Kidney epithelial cell (primary cell): ENCODE measurements around the gene LGALS3. TPM values are rescaled to one million over a fixed set of nuclear protein-coding genes. Genes with fewer than 3 reads are reported as not detected.

Experiments
- DNase-seq: peaks from one replicate; pipeline ENCODE4 v3.0.0-alpha.2; 2010; ENCODE audit warnings: low read depth
- H3K27me3 ChIP-seq: 2 replicates; pipeline ENCODE4 v1.6.0; 2011; ENCODE audit warnings: low read length; ENCODE audit not compliant: control insufficient read depth, insufficient read depth
- H3K36me3 ChIP-seq: 2 replicates; pipeline ENCODE4 v1.5.1; 2011; ENCODE audit warnings: low read length; ENCODE audit not compliant: control insufficient read depth, insufficient read depth
- H3K4me3 ChIP-seq: 2 replicates; pipeline ENCODE4 v1.5.1; 2011; ENCODE audit warnings: low read depth, mild to moderate bottlenecking, control low read depth, low read length
- CTCF ChIP-seq: IDR thresholded peaks from 2 replicates; pipeline ENCODE4 v1.5.1; 2011; ENCODE audit warnings: mild to moderate bottlenecking, moderate library complexity, low read length, control low read depth, inconsistent platforms; ENCODE audit not compliant: insufficient read depth, poor library complexity, severe bottlenecking
- total RNA-seq: library from RNA; depleted of rRNA; stranded (reverse); fragments of >200 nt; gene quantifications from 2 replicates; pipeline ENCODE4 v1.2.3, GENCODE V29; 2015

The LGALS3 gene
- total RNA-seq, 1 donor from 2014 or later = 114 TPM

GRCh38 chr14:55092341-55092740 is 36.7 kb upstream of the LGALS3 start:
- H3K4me3 ChIP-seq = no peak overlapping the region
- H3K36me3 ChIP-seq = no peaks in the 10 kb centered on the region
- H3K27me3 ChIP-seq = no peaks in the 10 kb centered on the region
- no peak for DNase-seq
- TF ChIP-seq CTCF = no peak

- H3K27me3 ChIP-seq = no peaks in the 10 kb centered on the region
- no peak for DNase-seq
- no peak for TF ChIP-seq CTCF
These were observed 34.5 kb upstream of the LGALS3 start for GRCh38 chr14:55094292-55095157.

GRCh38 chr14:55097881-55098560 is 31.0 kb upstream of the LGALS3 start:
- no peak overlapping the region for H3K4me3 ChIP-seq
- H3K36me3 ChIP-seq = no peaks in the 10 kb centered on the region
- no peaks in the 10 kb centered on the region for H3K27me3 ChIP-seq
- DNase-seq = no peak
- no peak for TF ChIP-seq CTCF

More at GRCh38 chr14:55094292-55095157, 34.5 kb upstream of the LGALS3 start:
- no peaks in the 10 kb centered on the region for H3K36me3 ChIP-seq
- no peak overlapping the region for H3K4me3 ChIP-seq

DNA sequence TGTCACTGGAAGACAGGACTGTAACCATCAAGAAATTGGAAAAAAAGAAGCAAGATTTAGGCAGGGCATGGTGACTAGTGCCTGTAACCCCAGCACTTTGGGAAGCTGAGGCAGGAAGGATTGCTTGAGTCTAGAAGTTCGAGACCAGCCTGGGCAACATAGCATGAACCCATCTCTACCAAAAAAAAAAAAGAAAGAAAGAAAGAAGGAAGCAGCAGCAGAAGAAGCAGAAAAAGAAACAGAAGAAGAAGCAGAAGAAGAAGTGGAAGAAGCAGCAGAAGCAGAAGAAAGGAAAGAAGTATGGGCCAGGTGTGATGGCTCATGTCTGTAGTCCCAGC is 30.5 kb upstream of the LGALS3 start:
- H3K4me3 ChIP-seq = no peak overlapping the region
- no peak for TF ChIP-seq CTCF
- no peaks in the 10 kb centered on the region for H3K36me3 ChIP-seq
- H3K27me3 ChIP-seq = no peaks in the 10 kb centered on the region
- no peak for DNase-seq

DNA sequence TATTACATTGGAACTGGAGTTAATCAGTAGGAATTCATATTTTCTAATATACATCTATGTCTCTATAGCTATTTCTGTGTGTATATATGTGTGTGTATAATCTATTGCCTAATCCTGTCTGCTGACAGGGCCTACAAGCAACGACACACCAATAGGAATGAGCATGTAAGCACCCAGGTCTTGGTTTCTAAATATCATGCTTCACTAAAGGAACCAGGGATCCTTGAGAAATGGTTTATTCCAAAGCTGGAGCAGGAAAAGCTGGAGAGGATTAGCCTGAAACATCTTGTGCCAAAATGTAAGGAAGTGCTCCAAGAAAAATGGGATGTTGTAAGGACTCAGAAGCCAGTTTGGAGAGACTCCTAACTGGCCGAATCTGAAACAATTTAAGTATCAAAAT is 29.3 kb upstream of the LGALS3 start:
- no peak for DNase-seq
- Histone ChIP-seq H3K36me3 (no peaks in the 10 kb centered on the region), H3K4me3 (no peak overlapping the region), H3K27me3 (no peaks in the 10 kb centered on the region)
- no peak for TF ChIP-seq CTCF

- Histone ChIP-seq H3K4me3 (no peak overlapping the region), H3K27me3 (no peaks in the 10 kb centered on the region), H3K36me3 (no peaks in the 10 kb centered on the region)
- TF ChIP-seq CTCF = no peak
- DNase-seq = no peak
These were observed 27.4 kb upstream of the LGALS3 start for GRCh38 chr14:55101698-55102097.
